ENCODE data around the gene KRT86.

- TF ChIP-seq CTCF (IDR thresholded peaks at IDR 0.05; ENCODE audit: low read depth, low read length): no peak
- TF ChIP-seq MYC (IDR thresholded peaks at IDR 0.05; ENCODE audit: low read depth, low read length): no peak
- TF ChIP-seq POLR2A (IDR thresholded peaks at IDR 0.05; ENCODE audit: extremely low read depth, insufficient read length): no peak
- TF ChIP-seq MAX (IDR thresholded peaks at IDR 0.05; ENCODE audit: low read depth, low read length): no peak
Measured at GRCh38 chr12:52313461-52313860, 39.0 kb downstream of the KRT86 start.

All from NB4 (cell line).